Panc1 (cell line): ENCODE results near the gene KCNMA1. TPM values are rescaled to one million over a fixed set of nuclear protein-coding genes. Genes with fewer than 3 reads are reported as not detected.

Source experiments
- ATAC-seq: fragments of 200-7000 bp; cut with Tn5 transposase; 2 replicates; pipeline ENCODE4 v1.9.1; 2020; ENCODE audit warnings: mild to moderate bottlenecking, moderate library complexity
- BruUV-seq: library from RNA; stranded (reverse); fragments of 400-500 nt; replicated peaks from 2 replicates; lab custom pipeline; 2021; lab: Mats Ljungman, UMichigan
- CTCF ChIA-PET: fragments of 300-600 bp; sonication (Branson Sonifier 250); formaldehyde crosslinking; loops from one replicate; lab custom pipeline; 2022; ENCODE audit warnings: antibody characterized with exemption; lab: Charles Lee
- POLR2A ChIA-PET: fragments of 300-600 bp; sonication (Branson Sonifier 250); formaldehyde crosslinking; loops from one replicate; lab custom pipeline; 2022; ENCODE audit warnings: antibody characterized with exemption; lab: Charles Lee
- DNase-seq: peaks from one replicate; pipeline ENCODE4 v3.0.0-alpha.2; 2010; ENCODE audit warnings: low read depth, low spot score
- H3K27ac ChIP-seq: 2 replicates; pipeline ENCODE4 v1.5.1; 2011; ENCODE audit warnings: mild to moderate bottlenecking, low read length, inconsistent platforms
- H3K27me3 ChIP-seq: fragments of 200-500 bp; sonication (Bioruptor generic); 2 replicates; pipeline ENCODE4 v1.6.0; 2014; ENCODE audit warnings: low read length, inconsistent platforms; ENCODE audit not compliant: control insufficient read depth, insufficient read depth
- H3K36me3 ChIP-seq: fragments of 200-500 bp; sonication (Bioruptor generic); 2 replicates; pipeline ENCODE4 v1.5.1; 2014; ENCODE audit warnings: inconsistent platforms, mild to moderate bottlenecking, low read length, moderate library complexity; ENCODE audit not compliant: control insufficient read depth, insufficient read depth
- H3K4me1 ChIP-seq: 2 replicates; pipeline ENCODE4 v1.5.1; 2011; ENCODE audit warnings: inconsistent platforms, mild to moderate bottlenecking, low read length, moderate library complexity; ENCODE audit not compliant: control insufficient read depth, insufficient read depth
- H3K4me3 ChIP-seq, 2 experiments: 2 replicates each; pipeline ENCODE4 v1.5.1; 2011 to 2012; ENCODE audit warnings: low read depth in 2 of 2, low read length in 2 of 2, mild to moderate bottlenecking in 2 of 2, inconsistent platforms in 1 of 2, moderate library complexity in 1 of 2
- H3K9me3 ChIP-seq: fragments of 200-500 bp; sonication (Bioruptor generic); 2 replicates; pipeline ENCODE4 v1.5.1; 2014; ENCODE audit warnings: low read depth, mild to moderate bottlenecking, inconsistent platforms, low read length, moderate library complexity; ENCODE audit not compliant: control insufficient read depth, insufficient read depth
- CTCF ChIP-seq: fragments of 450-650 bp; IDR thresholded peaks from 2 replicates; pipeline ENCODE4 v1.5.1; 2017; ENCODE audit warnings: mild to moderate bottlenecking
- POLR2AphosphoS5 ChIP-seq: IDR thresholded peaks from 2 replicates; pipeline ENCODE4 v1.6.1; 2012; ENCODE audit warnings: mild to moderate bottlenecking, low read depth, low read length, moderate library complexity
- REST ChIP-seq, 2 experiments: IDR thresholded peaks; 2 replicates each; pipeline ENCODE4 v1.6.1; 2011 to 2012; ENCODE audit warnings: low read depth in 2 of 2, control low read depth in 1 of 2, low read length in 1 of 2, mild to moderate bottlenecking in 1 of 2, moderate library complexity in 1 of 2; ENCODE audit not compliant: insufficient read depth in 1 of 2
- SIN3A ChIP-seq: IDR thresholded peaks from 2 replicates; pipeline ENCODE4 v1.6.1; 2012; ENCODE audit warnings: low read depth, mild to moderate bottlenecking, low read length, moderate library complexity, borderline replicate concordance; ENCODE audit not compliant: insufficient read depth
- TCF7L2 ChIP-seq: IDR thresholded peaks from 2 replicates; pipeline ENCODE4 v1.6.1; 2011; ENCODE audit warnings: mild to moderate bottlenecking, low read depth, low read length, inconsistent platforms
- in situ Hi-C: cut with HindIII; loops from 2 replicates; pipeline ENCODE4 v1.10.0; 2016; ENCODE audit warnings: low sequenced_read_pairs, low pct_unique_long_range_greater_than_20kb
- intact Hi-C: fragments of 100-400 bp; cut with micrococcal nuclease; formaldehyde crosslinking; loops from one replicate; pipeline ENCODE4 v1.10.0; 2022; ENCODE audit not compliant: unreplicated experiment
- total RNA-seq: library from RNA; stranded (reverse); gene quantifications from one replicate; pipeline ENCODE4 v1.2.1, GENCODE V29; 2021; ENCODE audit not compliant: unreplicated experiment

The KCNMA1 gene
- total RNA-seq, 1 experiment from 2014 or later = 91.9 TPM

GRCh38 chr10:76970711-76971519 is 666.7 kb downstream of the KCNMA1 start:
- ChIA-PET POLR2A (interaction anchor here (0.7 kb wide), 1 partner anchor 10 kb away, joined by 3 read pairs; no protein-coding TSS in a partner anchor), CTCF (no interaction called here)
- Histone ChIP-seq H3K27ac (no peak overlapping the region), H3K9me3 (no peaks in the 10 kb centered on the region), H3K27me3 (no peaks in the 10 kb centered on the region), H3K4me1 (no peaks in the 10 kb centered on the region), H3K4me3 (no peak overlapping the region), H3K36me3 (no peaks in the 10 kb centered on the region)
- in situ Hi-C loops = no loop called here
- TF ChIP-seq CTCF = no peak
- TF ChIP-seq POLR2AphosphoS5 = no peak
- no TSS peak for BruUV-seq
- ATAC-seq (no peak), DNase-seq (no peak)
- intact Hi-C loops = no loop called here

GRCh38 chr10:76969366-76969948 is 668.2 kb downstream of the KCNMA1 start:
- Histone ChIP-seq H3K9me3 (no peaks in the 10 kb centered on the region), H3K4me1 (no peaks in the 10 kb centered on the region), H3K36me3 (no peaks in the 10 kb centered on the region), H3K27ac (no peak overlapping the region), H3K4me3 (no peak overlapping the region), H3K27me3 (no peaks in the 10 kb centered on the region)
- ATAC-seq (no peak), DNase-seq (no peak)
- intact Hi-C loops (no loop called here), in situ Hi-C loops (no loop called here)
- BruUV-seq = no TSS peak
- POLR2A ChIA-PET = no interaction called here
- TF ChIP-seq TCF7L2 (no peak), REST (IDR thresholded peaks at IDR 0.05; ENCODE audit: insufficient read depth in 1 of 2, low read depth in 2 of 2, low read length in 1 of 2) (no peak), POLR2AphosphoS5 (no peak), SIN3A (no peak), CTCF (no peak)
- CTCF ChIA-PET = no interaction called here
